ENCODE results near the gene GALNT11. TPM values are rescaled to one million over a fixed set of nuclear protein-coding genes. Genes with fewer than 3 reads are reported as not detected.

Gene GALNT11
- total RNA-seq, 1 experiment from 2014 or later: 15.1 TPM

GRCh38 chr7:152144557-152145245 is 119.2 kb downstream of the GALNT11 start:
- POLR2A ChIA-PET: interaction anchor here (0.7 kb wide), 1 partner anchor 382 kb away, joined by 4 read pairs; no protein-coding TSS in a partner anchor
- CTCF ChIA-PET: interaction anchor here (0.6 to 4.0 kb wide), 18 partner anchors 8 to 535 kb away, joined by 3 to 48 read pairs (median 4); no protein-coding TSS in a partner anchor
- Mint-ChIP-seq H3K4me3 (ENCODE audit: unreplicated experiment) (no peak overlapping the region), H3K27ac (ENCODE audit: low read depth, unreplicated experiment) (no peak overlapping the region), H3K9me3 (ENCODE audit: unreplicated experiment) (no peaks in the 10 kb centered on the region), H3K27me3 (ENCODE audit: insufficient read depth, unreplicated experiment) (no peaks in the 10 kb centered on the region), H3K36me3 (ENCODE audit: insufficient read depth, unreplicated experiment) (peaks cover 79% of the 10 kb centered on the region), H3K4me1 (ENCODE audit: insufficient read depth, unreplicated experiment) (peaks cover 5% of the 10 kb centered on the region)
- no peak for DNase-seq (ENCODE audit: unreplicated experiment)
- BruUV-seq (replicated peaks): no TSS peak
- TF ChIP-seq CTCF (IDR thresholded peaks at IDR 0.05; ENCODE audit: unreplicated experiment): no peak
- intact Hi-C loops (cut with micrococcal nuclease): loop anchor here (5.0 to 10.0 kb wide), 2 partner anchors 270 to 563 kb away; partner anchors contain the start of gene PRKAG2

- peak; percentile 64 for DNase-seq (ENCODE audit: unreplicated experiment)
- peaks cover 5% of the 10 kb centered on the region for H3K4me1 Mint-ChIP-seq (ENCODE audit: insufficient read depth, unreplicated experiment)
- peak; percentile 67 for TF ChIP-seq CTCF (IDR thresholded peaks at IDR 0.05; ENCODE audit: unreplicated experiment)
- CTCF ChIA-PET: interaction anchor here (0.6 to 4.0 kb wide), 23 partner anchors 8 to 578 kb away, joined by 3 to 48 read pairs (median 4); no protein-coding TSS in a partner anchor
- no peaks in the 10 kb centered on the region for H3K27me3 Mint-ChIP-seq (ENCODE audit: insufficient read depth, unreplicated experiment)
- peaks cover 79% of the 10 kb centered on the region for H3K36me3 Mint-ChIP-seq (ENCODE audit: insufficient read depth, unreplicated experiment)
- H3K9me3 Mint-ChIP-seq (ENCODE audit: unreplicated experiment): no peaks in the 10 kb centered on the region
- no peak overlapping the region for H3K4me3 Mint-ChIP-seq (ENCODE audit: unreplicated experiment)
- intact Hi-C loops (cut with micrococcal nuclease): loop anchor here (2.0 to 10.0 kb wide), 3 partner anchors 271 to 561 kb away; partner anchors contain the start of gene PRKAG2
- peak overlapping the region; percentile 39 for H3K27ac Mint-ChIP-seq (ENCODE audit: low read depth, unreplicated experiment)
- no TSS peak for BruUV-seq (replicated peaks)
- POLR2A ChIA-PET: no interaction called here
Observed at GRCh38 chr7:152145853-152146466, 120.5 kb downstream of the GALNT11 start.

GRCh38 chr7:152148706-152149105 is 123.2 kb downstream of the GALNT11 start:
- intact Hi-C loops (cut with micrococcal nuclease): loop anchor here (5.0 to 10.0 kb wide), 2 partner anchors 274 to 559 kb away; partner anchors contain the start of gene PRKAG2
- no peak for TF ChIP-seq CTCF (IDR thresholded peaks at IDR 0.05; ENCODE audit: unreplicated experiment)
- Mint-ChIP-seq H3K27me3 (ENCODE audit: insufficient read depth, unreplicated experiment) (no peaks in the 10 kb centered on the region), H3K4me1 (ENCODE audit: insufficient read depth, unreplicated experiment) (peaks cover 5% of the 10 kb centered on the region), H3K36me3 (ENCODE audit: insufficient read depth, unreplicated experiment) (peaks cover 81% of the 10 kb centered on the region), H3K4me3 (ENCODE audit: unreplicated experiment) (no peak overlapping the region), H3K9me3 (ENCODE audit: unreplicated experiment) (no peaks in the 10 kb centered on the region), H3K27ac (ENCODE audit: low read depth, unreplicated experiment) (no peak overlapping the region)
- no peak for DNase-seq (ENCODE audit: unreplicated experiment)
- ChIA-PET POLR2A (interaction anchor here (0.7 kb wide), 1 partner anchor 205 kb away, joined by 3 read pairs; no protein-coding TSS in a partner anchor), CTCF (interaction anchor here (0.7 to 2.2 kb wide), 4 partner anchors 9 to 700 kb away, joined by 4 to 6 read pairs (median 6); no protein-coding TSS in a partner anchor)
- BruUV-seq (replicated peaks): no TSS peak

- H3K27ac Mint-ChIP-seq (ENCODE audit: low read depth, unreplicated experiment): no peak overlapping the region
- no peak for DNase-seq (ENCODE audit: unreplicated experiment)
- BruUV-seq (replicated peaks): no TSS peak
- H3K4me3 Mint-ChIP-seq (ENCODE audit: unreplicated experiment): no peak overlapping the region
- intact Hi-C loops (cut with micrococcal nuclease): loop anchor here (5.0 to 10.0 kb wide), 2 partner anchors 275 to 558 kb away; partner anchors contain the start of gene PRKAG2
- CTCF ChIA-PET: interaction anchor here (0.7 to 2.2 kb wide), 4 partner anchors 9 to 700 kb away, joined by 4 to 6 read pairs (median 6); no protein-coding TSS in a partner anchor
- peaks cover 84% of the 10 kb centered on the region for H3K36me3 Mint-ChIP-seq (ENCODE audit: insufficient read depth, unreplicated experiment)
- H3K9me3 Mint-ChIP-seq (ENCODE audit: unreplicated experiment): no peaks in the 10 kb centered on the region
- H3K4me1 Mint-ChIP-seq (ENCODE audit: insufficient read depth, unreplicated experiment): peaks cover 5% of the 10 kb centered on the region
- TF ChIP-seq CTCF (IDR thresholded peaks at IDR 0.05; ENCODE audit: unreplicated experiment): no peak
- no peaks in the 10 kb centered on the region for H3K27me3 Mint-ChIP-seq (ENCODE audit: insufficient read depth, unreplicated experiment)
- POLR2A ChIA-PET: interaction anchor here (0.7 kb wide), 1 partner anchor 206 kb away, joined by 3 read pairs; no protein-coding TSS in a partner anchor
Observed at GRCh38 chr7:152149363-152149762, 123.9 kb downstream of the GALNT11 start.
